ENCODE data around the gene PRPF4. TPM values are rescaled to one million over a fixed set of nuclear protein-coding genes. Genes with fewer than 3 reads are reported as not detected.
"Not testable (repeated sequence)": the region's sequence is repeated elsewhere in the genome, so short reads cannot be mapped to it uniquely, and the experiment has no call there.

PRPF4 gene
- total and polyA plus RNA-seq, 8 donors, result 3.2 to 25.0 (median 9.9) TPM

GRCh38 chr9:113244556-113244955 is 30.9 kb upstream of the PRPF4 start:
- no peak for TF ChIP-seq POLR2AphosphoS5 (IDR thresholded peaks at IDR 0.05)
- TF ChIP-seq EP300 (IDR thresholded peaks at IDR 0.05), result no peak
- no peak for TF ChIP-seq POLR2A (IDR thresholded peaks at IDR 0.05)
- TF ChIP-seq CTCF (IDR thresholded peaks at IDR 0.05), result no peak
- DNase-seq, result no peak
- intact Hi-C loops (cut with DNase I; ENCODE audit: low total_unique reads), result no loop called here
- WGBS, 5 donors, result 85 to 94% (median 89%) methylated on average over 2 of the region's 2 CpGs
- no peaks in the 10 kb centered on the region for H3K36me3 ChIP-seq
- no peaks in the 10 kb centered on the region for H3K27me3 ChIP-seq
- no peaks in the 10 kb centered on the region for H3K4me1 ChIP-seq
- no peak overlapping the region for H3K4me3 ChIP-seq
- no peak overlapping the region for H3K27ac ChIP-seq
- no peaks in the 10 kb centered on the region for H3K9me3 ChIP-seq

- 86 to 94% (median 90%) methylated on average over 4 of the region's 4 CpGs for WGBS, 5 donors
- TF ChIP-seq EP300 (IDR thresholded peaks at IDR 0.05) (no peak), CTCF (IDR thresholded peaks at IDR 0.05) (no peak), POLR2A (IDR thresholded peaks at IDR 0.05) (no peak), POLR2AphosphoS5 (IDR thresholded peaks at IDR 0.05) (no peak)
- no peak for DNase-seq
- Histone ChIP-seq H3K36me3 (no peaks in the 10 kb centered on the region), H3K4me1 (no peaks in the 10 kb centered on the region), H3K9me3 (no peaks in the 10 kb centered on the region), H3K27me3 (no peaks in the 10 kb centered on the region), H3K27ac (no peak overlapping the region), H3K4me3 (no peak overlapping the region)
- intact Hi-C loops (cut with DNase I; ENCODE audit: low total_unique reads), result no loop called here
Measured at GRCh38 chr9:113245894-113246293, 29.6 kb upstream of the PRPF4 start.

GRCh38 chr9:113246928-113247327 is 28.5 kb upstream of the PRPF4 start:
- H3K4me1 ChIP-seq, result no peaks in the 10 kb centered on the region
- no peaks in the 10 kb centered on the region for H3K9me3 ChIP-seq
- TF ChIP-seq POLR2A (IDR thresholded peaks at IDR 0.05), result no peak
- TF ChIP-seq POLR2AphosphoS5 (IDR thresholded peaks at IDR 0.05), result no peak
- TF ChIP-seq CTCF (IDR thresholded peaks at IDR 0.05), result no peak
- TF ChIP-seq EP300 (IDR thresholded peaks at IDR 0.05), result no peak
- 87 to 92% (median 88%) methylated on average over 6 of the region's 6 CpGs for WGBS, 5 donors
- DNase-seq, result no peak
- H3K36me3 ChIP-seq, result no peaks in the 10 kb centered on the region
- intact Hi-C loops (cut with DNase I; ENCODE audit: low total_unique reads), result no loop called here
- H3K27ac ChIP-seq, result no peak overlapping the region
- H3K27me3 ChIP-seq, result no peaks in the 10 kb centered on the region
- no peak overlapping the region for H3K4me3 ChIP-seq

GRCh38 chr9:113247640-113248039 is 27.8 kb upstream of the PRPF4 start:
- H3K36me3 ChIP-seq, result no peaks in the 10 kb centered on the region
- H3K27me3 ChIP-seq, result no peaks in the 10 kb centered on the region
- no peak overlapping the region for H3K4me3 ChIP-seq
- no peak for DNase-seq
- TF ChIP-seq POLR2A (IDR thresholded peaks at IDR 0.05) (no peak), EP300 (IDR thresholded peaks at IDR 0.05) (no peak), CTCF (IDR thresholded peaks at IDR 0.05) (no peak), POLR2AphosphoS5 (IDR thresholded peaks at IDR 0.05) (no peak)
- no peaks in the 10 kb centered on the region for H3K9me3 ChIP-seq
- no peaks in the 10 kb centered on the region for H3K4me1 ChIP-seq
- intact Hi-C loops (cut with DNase I; ENCODE audit: low total_unique reads), result no loop called here
- H3K27ac ChIP-seq, result no peak overlapping the region

GRCh38 chr9:113249661-113250060 is 25.8 kb upstream of the PRPF4 start:
- H3K36me3 ChIP-seq; H3K4me1 ChIP-seq; H3K9me3 ChIP-seq; H3K27me3 ChIP-seq; intact Hi-C loops (cut with DNase I; ENCODE audit: low total_unique reads); H3K27ac ChIP-seq; H3K4me3 ChIP-seq; DNase-seq: not testable (repeated sequence)
- 93 to 98% (median 98%) methylated on average over 2 of the region's 2 CpGs for WGBS, 5 donors

All from stomach (tissue), 9 donors.